ENCODE data around the gene TMEM145. TPM values are rescaled to one million over a fixed set of nuclear protein-coding genes. Genes with fewer than 3 reads are reported as not detected.

TMEM145 gene
- total and polyA plus RNA-seq, 9 of the 15 experiments (the other 6 are each of a cell fraction or from before 2014, with no cell fraction given), result 0.80 to 5.5 (median 1.9) TPM; not detected in 3

DNA sequence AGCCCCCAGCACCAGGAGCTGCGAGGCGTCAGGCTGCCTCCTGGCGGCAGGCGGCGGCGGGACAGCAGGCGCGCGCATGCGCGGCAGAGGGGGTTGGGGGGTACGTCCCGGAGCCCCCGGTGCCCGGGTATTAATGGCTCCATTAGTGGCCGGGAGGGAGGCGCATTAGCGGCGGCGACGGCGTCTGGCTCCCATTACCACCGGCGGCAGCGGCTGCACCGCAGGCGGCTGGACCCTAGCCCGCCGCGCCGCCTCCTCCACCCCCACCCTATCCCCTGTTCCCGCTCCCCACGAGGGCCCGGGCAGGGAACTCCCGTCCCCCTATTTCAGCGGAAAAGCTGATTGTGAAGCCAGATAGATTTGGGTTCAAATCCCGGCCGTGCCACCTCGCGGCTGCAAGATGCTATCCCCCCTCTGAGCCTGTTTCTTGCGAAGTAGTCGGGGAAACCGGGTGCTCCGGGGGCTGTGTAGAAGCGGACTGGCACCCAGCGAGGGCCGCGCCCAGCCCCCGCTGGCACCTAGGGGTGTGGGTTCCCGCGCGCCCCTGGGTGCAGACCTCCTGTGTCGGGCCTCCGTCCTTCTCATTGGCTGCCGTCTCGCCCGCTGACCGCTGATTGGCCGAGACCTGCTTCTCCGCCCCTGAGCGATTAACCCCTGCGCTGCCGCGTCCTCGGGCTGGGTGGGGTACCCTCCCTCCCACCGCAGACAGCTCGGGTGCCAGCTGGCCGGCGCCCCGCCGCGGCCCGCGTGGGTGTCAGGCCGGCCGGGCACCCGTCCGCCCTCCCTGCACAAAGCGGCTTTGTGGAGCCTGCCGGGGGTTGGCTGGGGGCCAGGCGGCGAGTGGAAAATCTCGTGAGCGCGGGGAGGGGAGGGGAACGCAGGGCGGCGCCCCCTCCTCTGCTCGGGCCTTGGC lies 33.0 kb upstream of the TMEM145 start (continued):
- TF ChIP-seq, protein P1, sequence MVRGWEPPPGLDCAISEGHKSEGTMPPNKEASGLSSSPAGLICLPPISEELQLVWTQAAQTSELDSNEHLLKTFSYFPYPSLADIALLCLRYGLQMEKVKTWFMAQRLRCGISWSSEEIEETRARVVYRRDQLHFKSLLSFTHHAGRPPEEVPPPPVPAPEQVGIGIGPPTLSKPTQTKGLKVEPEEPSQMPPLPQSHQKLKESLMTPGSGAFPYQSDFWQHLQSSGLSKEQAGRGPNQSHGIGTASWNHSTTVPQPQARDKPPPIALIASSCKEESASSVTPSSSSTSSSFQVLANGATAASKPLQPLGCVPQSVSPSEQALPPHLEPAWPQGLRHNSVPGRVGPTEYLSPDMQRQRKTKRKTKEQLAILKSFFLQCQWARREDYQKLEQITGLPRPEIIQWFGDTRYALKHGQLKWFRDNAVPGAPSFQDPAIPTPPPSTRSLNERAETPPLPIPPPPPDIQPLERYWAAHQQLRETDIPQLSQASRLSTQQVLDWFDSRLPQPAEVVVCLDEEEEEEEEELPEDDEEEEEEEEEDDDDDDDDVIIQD (CRISPR knock-in tag; IDR thresholded peaks at IDR 0.05), result no peak
- TF ChIP-seq LARP7 (IDR thresholded peaks at IDR 0.05) (no peak), SRSF7 (optimal IDR thresholded peaks at IDR 0.05; ENCODE audit: low read depth, low read length) (no peak), BRF1 (IDR thresholded peaks at IDR 0.05; ENCODE audit: borderline replicate concordance, extremely low read depth, insufficient read length) (no peak), DIDO1 (tag; IDR thresholded peaks at IDR 0.05; ENCODE audit: low read depth) (no peak), ILK (tag; IDR thresholded peaks at IDR 0.05; ENCODE audit: borderline replicate concordance, low read depth) (no peak), CSDE1 (IDR thresholded peaks at IDR 0.05) (no peak), ZNF384 (IDR thresholded peaks at IDR 0.05; ENCODE audit: low read depth, low read length) (no peak), NFE2L1 (tag; IDR thresholded peaks at IDR 0.05; ENCODE audit: borderline replicate concordance, low read depth) (no peak), ZNF445 (CRISPR knock-in tag; IDR thresholded peaks at IDR 0.05; ENCODE audit: low read depth) (no peak), CBX5 (IDR thresholded peaks at IDR 0.05; ENCODE audit: borderline replicate concordance, low read depth) (no peak), EHMT2 (IDR thresholded peaks at IDR 0.05) (no peak), HSF4 (CRISPR knock-in tag; IDR thresholded peaks at IDR 0.05; ENCODE audit: borderline replicate concordance) (no peak), MAZ (CRISPR knock-in tag; conservative IDR thresholded peaks at IDR 0.05 in 1 of 2, IDR thresholded peaks at IDR 0.05 in 1 of 2) (peak; percentile 92 to 93), TAL1 (IDR thresholded peaks at IDR 0.05) (no peak)
- TF ChIP-seq, protein P2, sequence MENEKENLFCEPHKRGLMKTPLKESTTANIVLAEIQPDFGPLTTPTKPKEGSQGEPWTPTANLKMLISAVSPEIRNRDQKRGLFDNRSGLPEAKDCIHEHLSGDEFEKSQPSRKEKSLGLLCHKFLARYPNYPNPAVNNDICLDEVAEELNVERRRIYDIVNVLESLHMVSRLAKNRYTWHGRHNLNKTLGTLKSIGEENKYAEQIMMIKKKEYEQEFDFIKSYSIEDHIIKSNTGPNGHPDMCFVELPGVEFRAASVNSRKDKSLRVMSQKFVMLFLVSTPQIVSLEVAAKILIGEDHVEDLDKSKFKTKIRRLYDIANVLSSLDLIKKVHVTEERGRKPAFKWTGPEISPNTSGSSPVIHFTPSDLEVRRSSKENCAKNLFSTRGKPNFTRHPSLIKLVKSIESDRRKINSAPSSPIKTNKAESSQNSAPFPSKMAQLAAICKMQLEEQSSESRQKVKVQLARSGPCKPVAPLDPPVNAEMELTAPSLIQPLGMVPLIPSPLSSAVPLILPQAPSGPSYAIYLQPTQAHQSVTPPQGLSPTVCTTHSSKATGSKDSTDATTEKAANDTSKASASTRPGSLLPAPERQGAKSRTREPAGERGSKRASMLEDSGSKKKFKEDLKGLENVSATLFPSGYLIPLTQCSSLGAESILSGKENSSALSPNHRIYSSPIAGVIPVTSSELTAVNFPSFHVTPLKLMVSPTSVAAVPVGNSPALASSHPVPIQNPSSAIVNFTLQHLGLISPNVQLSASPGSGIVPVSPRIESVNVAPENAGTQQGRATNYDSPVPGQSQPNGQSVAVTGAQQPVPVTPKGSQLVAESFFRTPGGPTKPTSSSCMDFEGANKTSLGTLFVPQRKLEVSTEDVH (IDR thresholded peaks at IDR 0.05; ENCODE audit: low read depth, partially characterized antibody), result peak; percentile 71
- TF ChIP-seq, protein P3, sequence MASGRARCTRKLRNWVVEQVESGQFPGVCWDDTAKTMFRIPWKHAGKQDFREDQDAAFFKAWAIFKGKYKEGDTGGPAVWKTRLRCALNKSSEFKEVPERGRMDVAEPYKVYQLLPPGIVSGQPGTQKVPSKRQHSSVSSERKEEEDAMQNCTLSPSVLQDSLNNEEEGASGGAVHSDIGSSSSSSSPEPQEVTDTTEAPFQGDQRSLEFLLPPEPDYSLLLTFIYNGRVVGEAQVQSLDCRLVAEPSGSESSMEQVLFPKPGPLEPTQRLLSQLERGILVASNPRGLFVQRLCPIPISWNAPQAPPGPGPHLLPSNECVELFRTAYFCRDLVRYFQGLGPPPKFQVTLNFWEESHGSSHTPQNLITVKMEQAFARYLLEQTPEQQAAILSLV (tag; IDR thresholded peaks at IDR 0.05), result no peak
- TF ChIP-seq, protein P4, sequence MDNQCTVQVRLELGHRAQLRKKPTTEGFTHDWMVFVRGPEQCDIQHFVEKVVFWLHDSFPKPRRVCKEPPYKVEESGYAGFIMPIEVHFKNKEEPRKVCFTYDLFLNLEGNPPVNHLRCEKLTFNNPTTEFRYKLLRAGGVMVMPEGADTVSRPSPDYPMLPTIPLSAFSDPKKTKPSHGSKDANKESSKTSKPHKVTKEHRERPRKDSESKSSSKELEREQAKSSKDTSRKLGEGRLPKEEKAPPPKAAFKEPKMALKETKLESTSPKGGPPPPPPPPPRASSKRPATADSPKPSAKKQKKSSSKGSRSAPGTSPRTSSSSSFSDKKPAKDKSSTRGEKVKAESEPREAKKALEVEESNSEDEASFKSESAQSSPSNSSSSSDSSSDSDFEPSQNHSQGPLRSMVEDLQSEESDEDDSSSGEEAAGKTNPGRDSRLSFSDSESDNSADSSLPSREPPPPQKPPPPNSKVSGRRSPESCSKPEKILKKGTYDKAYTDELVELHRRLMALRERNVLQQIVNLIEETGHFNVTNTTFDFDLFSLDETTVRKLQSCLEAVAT (IDR thresholded peaks at IDR 0.05), result no peak
- TF ChIP-seq, protein P5, sequence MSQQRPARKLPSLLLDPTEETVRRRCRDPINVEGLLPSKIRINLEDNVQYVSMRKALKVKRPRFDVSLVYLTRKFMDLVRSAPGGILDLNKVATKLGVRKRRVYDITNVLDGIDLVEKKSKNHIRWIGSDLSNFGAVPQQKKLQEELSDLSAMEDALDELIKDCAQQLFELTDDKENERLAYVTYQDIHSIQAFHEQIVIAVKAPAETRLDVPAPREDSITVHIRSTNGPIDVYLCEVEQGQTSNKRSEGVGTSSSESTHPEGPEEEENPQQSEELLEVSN (IDR thresholded peaks at IDR 0.05; ENCODE audit: borderline replicate concordance in 1 of 2, extremely low read depth in 1 of 2, insufficient read depth in 1 of 2, insufficient read length in 1 of 2, low read depth in 1 of 2, low read length in 1 of 2, poor library complexity in 1 of 2, severe bottlenecking in 1 of 2), result peak in 1 of 2 experiments; percentile 72

Data from K562 (cell line).